ENCODE results near the gene SERPINA6. TPM values are rescaled to one million over a fixed set of nuclear protein-coding genes. Genes with fewer than 3 reads are reported as not detected.

The SERPINA6 gene
- total RNA-seq, 4 donors from 2014 or later: not detected

DNA sequence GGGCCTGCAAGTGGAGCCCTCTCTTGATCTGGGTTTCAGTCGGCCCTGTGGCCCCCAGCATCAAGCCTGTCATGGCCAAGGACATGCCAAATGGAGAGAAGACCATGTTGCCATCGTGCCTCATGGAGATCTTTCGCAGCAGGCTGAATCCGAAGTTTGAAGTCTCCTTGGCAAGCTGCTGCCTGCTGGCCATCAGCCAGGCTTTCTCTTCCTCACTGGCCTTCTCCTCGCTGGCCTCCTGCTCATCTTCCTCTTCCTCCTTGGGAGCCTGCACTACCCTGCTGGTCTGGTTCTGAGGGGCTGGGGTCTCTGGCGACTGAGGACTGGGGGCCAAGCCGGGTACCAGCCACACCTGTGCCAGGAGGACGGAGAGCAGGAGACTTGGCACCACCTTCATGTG, 32.9 kb downstream of the SERPINA6 start:
- H3K4me1 ChIP-seq: no peaks in the 10 kb centered on the region
- H3K27ac ChIP-seq (replicated peaks in 1 of 4): no peak overlapping the region
- H3K36me3 ChIP-seq: no peaks in the 10 kb centered on the region
- no peak for DNase-seq (ENCODE audit: extremely low spot score)
- H3K4me3 ChIP-seq: no peak overlapping the region
- TF ChIP-seq POLR2A (IDR thresholded peaks at IDR 0.05; ENCODE audit: low read depth): no peak
- TF ChIP-seq, protein P1, sequence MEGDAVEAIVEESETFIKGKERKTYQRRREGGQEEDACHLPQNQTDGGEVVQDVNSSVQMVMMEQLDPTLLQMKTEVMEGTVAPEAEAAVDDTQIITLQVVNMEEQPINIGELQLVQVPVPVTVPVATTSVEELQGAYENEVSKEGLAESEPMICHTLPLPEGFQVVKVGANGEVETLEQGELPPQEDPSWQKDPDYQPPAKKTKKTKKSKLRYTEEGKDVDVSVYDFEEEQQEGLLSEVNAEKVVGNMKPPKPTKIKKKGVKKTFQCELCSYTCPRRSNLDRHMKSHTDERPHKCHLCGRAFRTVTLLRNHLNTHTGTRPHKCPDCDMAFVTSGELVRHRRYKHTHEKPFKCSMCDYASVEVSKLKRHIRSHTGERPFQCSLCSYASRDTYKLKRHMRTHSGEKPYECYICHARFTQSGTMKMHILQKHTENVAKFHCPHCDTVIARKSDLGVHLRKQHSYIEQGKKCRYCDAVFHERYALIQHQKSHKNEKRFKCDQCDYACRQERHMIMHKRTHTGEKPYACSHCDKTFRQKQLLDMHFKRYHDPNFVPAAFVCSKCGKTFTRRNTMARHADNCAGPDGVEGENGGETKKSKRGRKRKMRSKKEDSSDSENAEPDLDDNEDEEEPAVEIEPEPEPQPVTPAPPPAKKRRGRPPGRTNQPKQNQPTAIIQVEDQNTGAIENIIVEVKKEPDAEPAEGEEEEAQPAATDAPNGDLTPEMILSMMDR (IDR thresholded peaks at IDR 0.05): no peak
- no peak for TF ChIP-seq EP300 (IDR thresholded peaks at IDR 0.05)
- no peaks in the 10 kb centered on the region for H3K9me3 ChIP-seq
- H3K27me3 ChIP-seq: peaks cover 0 to 3% (median 0%) of the 10 kb centered on the region in 4 donors
- intact Hi-C loops (cut with DNase I): no loop called here
- 76% methylated on average over 7 of the region's 8 CpGs for WGBS

DNA sequence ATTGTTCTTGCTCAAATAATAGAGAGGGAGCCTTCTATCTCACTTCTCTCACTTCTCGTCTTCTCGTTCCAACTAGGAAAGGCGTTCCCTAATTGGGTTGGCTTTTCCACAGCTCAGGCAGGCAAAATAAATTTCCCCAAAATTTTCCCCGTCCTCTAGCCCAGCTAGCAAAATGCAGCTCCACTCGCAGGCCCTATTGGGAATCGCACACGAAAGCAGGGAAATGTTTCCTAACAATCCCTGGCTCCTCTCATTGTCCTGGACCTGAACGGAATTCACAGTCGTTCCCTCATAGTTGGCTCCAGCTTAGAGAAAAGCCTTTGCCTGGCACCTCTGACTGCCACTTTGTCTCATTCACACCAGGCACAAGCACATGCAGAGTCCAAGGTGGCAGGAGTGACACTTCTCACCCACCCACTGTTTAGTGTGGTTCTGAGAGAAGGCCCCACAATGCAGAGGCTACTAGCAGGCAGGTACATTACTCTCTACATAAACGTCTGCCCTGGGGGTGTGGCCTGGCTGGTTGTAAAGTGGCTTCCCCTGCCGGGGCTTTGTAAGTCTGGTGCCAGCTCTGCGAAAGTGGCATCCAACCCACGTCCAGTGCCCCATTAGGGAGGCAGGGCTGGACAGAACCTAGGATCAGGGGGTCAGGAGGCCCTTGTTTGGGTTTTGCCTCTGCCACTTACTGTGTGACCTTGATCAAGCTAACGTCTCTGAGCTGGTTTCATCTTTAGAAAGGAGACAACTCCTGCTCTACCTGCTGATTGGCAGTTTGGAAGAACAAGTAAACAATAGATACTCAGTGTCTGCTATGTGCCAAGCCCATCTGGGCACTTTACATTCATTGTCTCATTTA, 34.3 kb downstream of the SERPINA6 start:
- Histone ChIP-seq H3K4me1 (no peaks in the 10 kb centered on the region), H3K4me3 (no peak overlapping the region), H3K27ac (replicated peaks in 1 of 4) (no peak overlapping the region), H3K27me3 (peaks cover 0 to 3% (median 0%) of the 10 kb centered on the region in 4 donors), H3K36me3 (no peaks in the 10 kb centered on the region), H3K9me3 (no peaks in the 10 kb centered on the region)
- no peak for TF ChIP-seq POLR2AphosphoS5 (IDR thresholded peaks at IDR 0.05)
- TF ChIP-seq, protein P1 (IDR thresholded peaks at IDR 0.05): no peak
- TF ChIP-seq POLR2A (IDR thresholded peaks at IDR 0.05; ENCODE audit: low read depth): no peak
- TF ChIP-seq EP300 (IDR thresholded peaks at IDR 0.05): no peak
- 76% methylated on average over 10 of the region's 14 CpGs for WGBS
- no peak for DNase-seq (ENCODE audit: extremely low spot score)
- intact Hi-C loops (cut with DNase I): no loop called here

DNA sequence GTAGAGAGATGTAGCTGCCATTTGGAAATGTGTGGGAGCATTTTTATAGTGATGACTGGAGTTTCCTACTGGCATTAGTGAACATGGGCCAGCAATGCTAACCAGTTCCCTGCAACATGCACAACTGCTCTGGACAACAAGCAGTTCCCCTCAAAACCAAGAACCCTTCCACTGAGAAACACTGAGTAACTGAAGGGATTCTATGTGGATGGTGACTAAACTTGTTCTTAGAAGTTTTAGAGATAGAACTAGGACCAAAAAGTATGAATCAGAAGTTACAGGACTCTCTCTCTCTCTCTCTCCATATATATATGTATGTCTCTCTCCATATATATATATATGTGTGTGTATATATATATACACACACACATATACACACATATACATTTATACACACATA, 38.0 kb downstream of the SERPINA6 start:
- DNase-seq (ENCODE audit: extremely low spot score): no peak
- Histone ChIP-seq H3K27ac (replicated peaks in 1 of 4) (no peak overlapping the region), H3K9me3 (no peaks in the 10 kb centered on the region), H3K4me1 (no peaks in the 10 kb centered on the region), H3K4me3 (no peak overlapping the region), H3K27me3 (no peaks in the 10 kb centered on the region), H3K36me3 (no peaks in the 10 kb centered on the region)
- intact Hi-C loops (cut with DNase I): no loop called here
- no peak for TF ChIP-seq EP300 (IDR thresholded peaks at IDR 0.05)
- no peak for TF ChIP-seq POLR2A (IDR thresholded peaks at IDR 0.05; ENCODE audit: low read depth)
- TF ChIP-seq POLR2AphosphoS5 (IDR thresholded peaks at IDR 0.05): no peak
- TF ChIP-seq, protein P1 (IDR thresholded peaks at IDR 0.05): no peak

DNA sequence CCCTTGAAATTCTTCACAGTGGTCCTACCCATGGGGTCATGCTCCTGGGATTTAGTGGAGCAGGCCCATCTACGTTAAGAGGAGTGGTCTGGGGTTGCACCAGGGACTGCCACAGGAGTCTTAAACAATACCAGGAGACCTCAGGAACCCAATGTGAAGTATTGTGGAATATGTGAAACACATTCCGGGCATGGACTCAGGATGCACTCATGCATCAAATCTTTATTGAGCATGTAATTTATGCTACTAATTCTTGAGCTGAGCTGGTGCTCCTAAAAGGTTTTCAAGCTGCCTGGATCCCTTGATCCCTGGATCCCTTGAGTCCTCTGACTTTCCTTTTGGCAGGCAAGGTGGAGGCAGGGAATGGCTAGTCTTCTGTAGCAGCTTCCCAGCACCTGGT, 38.9 kb downstream of the SERPINA6 start:
- no peaks in the 10 kb centered on the region for H3K9me3 ChIP-seq
- no peak for DNase-seq (ENCODE audit: extremely low spot score)
- H3K36me3 ChIP-seq: no peaks in the 10 kb centered on the region
- no peaks in the 10 kb centered on the region for H3K4me1 ChIP-seq
- TF ChIP-seq POLR2AphosphoS5 (IDR thresholded peaks at IDR 0.05) (no peak), EP300 (IDR thresholded peaks at IDR 0.05) (no peak), POLR2A (IDR thresholded peaks at IDR 0.05; ENCODE audit: low read depth) (no peak)
- TF ChIP-seq, protein P1 (IDR thresholded peaks at IDR 0.05): no peak
- 95% methylated on average over 2 of the region's 2 CpGs for WGBS
- no peak overlapping the region for H3K27ac ChIP-seq (replicated peaks in 1 of 4)
- no peak overlapping the region for H3K4me3 ChIP-seq
- H3K27me3 ChIP-seq: no peaks in the 10 kb centered on the region
- intact Hi-C loops (cut with DNase I): no loop called here
